ENCODE measurements around the gene RAB21. TPM values are rescaled to one million over a fixed set of nuclear protein-coding genes. Genes with fewer than 3 reads are reported as not detected.

Gene RAB21
- total and polyA plus RNA-seq, 2 of the 13 experiments (the other 11 are each of a cell fraction or from before 2014, with no cell fraction given): 4.4 to 50.9 TPM

DNA sequence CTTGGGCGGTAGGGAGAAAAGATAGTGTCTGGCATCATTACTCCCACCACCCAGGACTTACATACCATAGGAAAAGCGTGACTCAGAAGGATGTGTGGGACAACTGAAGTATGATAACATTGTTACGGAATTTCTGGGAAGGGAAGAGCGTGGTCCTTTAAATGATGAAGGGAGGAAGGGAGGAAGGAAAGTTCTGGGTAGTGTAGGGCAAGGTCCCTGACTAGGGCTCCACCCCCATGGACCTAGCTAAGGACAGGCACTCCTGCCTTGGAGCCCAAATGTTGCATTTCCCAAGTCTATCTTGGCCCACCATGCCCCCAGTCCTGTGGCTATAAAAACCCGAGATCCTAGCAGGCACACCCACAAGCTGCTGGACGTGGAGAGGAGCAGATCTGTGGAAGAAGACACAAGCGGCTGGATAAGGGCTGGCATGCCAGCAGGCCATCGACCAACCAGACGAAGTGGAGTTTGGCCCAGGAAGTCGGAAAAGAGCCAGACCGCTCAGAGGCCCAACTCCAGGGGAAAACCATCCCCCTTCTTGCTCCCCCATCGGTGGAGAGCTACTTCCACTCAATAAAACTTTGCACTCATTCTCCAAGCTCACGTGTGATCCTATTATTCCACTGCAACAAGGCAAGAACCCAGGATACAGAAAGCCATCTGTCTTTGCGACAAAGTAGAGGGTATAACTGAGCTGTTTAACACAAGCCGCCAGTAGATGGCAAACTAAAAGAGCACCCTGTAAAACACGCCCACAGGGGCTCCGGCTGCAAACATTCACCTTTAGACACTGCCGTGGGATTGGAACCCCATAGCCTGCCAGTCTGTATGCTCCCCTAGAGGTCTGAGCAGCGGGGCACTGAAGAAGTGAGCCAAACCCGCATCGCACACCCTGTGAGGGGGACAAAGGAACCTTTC lies 23.0 kb upstream of the RAB21 start (continued):
- TF ChIP-seq, protein P1, sequence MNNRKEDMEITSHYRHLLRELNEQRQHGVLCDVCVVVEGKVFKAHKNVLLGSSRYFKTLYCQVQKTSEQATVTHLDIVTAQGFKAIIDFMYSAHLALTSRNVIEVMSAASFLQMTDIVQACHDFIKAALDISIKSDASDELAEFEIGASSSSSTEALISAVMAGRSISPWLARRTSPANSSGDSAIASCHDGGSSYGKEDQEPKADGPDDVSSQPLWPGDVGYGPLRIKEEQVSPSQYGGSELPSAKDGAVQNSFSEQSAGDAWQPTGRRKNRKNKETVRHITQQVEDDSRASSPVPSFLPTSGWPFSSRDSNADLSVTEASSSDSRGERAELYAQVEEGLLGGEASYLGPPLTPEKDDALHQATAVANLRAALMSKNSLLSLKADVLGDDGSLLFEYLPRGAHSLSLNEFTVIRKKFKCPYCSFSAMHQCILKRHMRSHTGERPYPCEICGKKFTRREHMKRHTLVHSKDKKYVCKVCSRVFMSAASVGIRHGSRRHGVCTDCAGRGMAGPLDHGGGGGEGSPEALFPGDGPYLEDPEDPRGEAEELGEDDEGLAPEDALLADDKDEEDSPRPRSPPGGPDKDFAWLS (CRISPR knock-in tag; IDR thresholded peaks at IDR 0.05; ENCODE audit: borderline replicate concordance): no peak
- TF ChIP-seq ZNF44 (CRISPR knock-in tag; IDR thresholded peaks at IDR 0.05) (no peak), SP1 (IDR thresholded peaks at IDR 0.05) (no peak), SP1 (CRISPR knock-in tag; IDR thresholded peaks at IDR 0.05) (0 out of 2 replicates have a peak, but pooled peaks have one; percentile 10), PTBP1 (IDR thresholded peaks at IDR 0.05; ENCODE audit: low read depth, low read length, poor library complexity, severe bottlenecking) (no peak), ZNF30 (CRISPR knock-in tag; IDR thresholded peaks at IDR 0.05) (no peak), ZSCAN29 (CRISPR knock-in tag; conservative IDR thresholded peaks at IDR 0.05) (0 out of 2 replicates have a peak, but pooled peaks have one; percentile 52), NFIC (IDR thresholded peaks at IDR 0.05; ENCODE audit: low read length) (no peak), PBX2 (CRISPR knock-in tag; IDR thresholded peaks at IDR 0.05) (no peak), XRCC5 (optimal IDR thresholded peaks at IDR 0.05; ENCODE audit: low read length) (peak; percentile 73), ZNF383 (CRISPR knock-in tag; IDR thresholded peaks at IDR 0.05; ENCODE audit: borderline replicate concordance) (no peak), ZNF780A (CRISPR knock-in tag; IDR thresholded peaks at IDR 0.05) (no peak), NFE2 (CRISPR knock-in tag; IDR thresholded peaks at IDR 0.05) (no peak), KMT2A (CRISPR knock-in tag; IDR thresholded peaks at IDR 0.05) (0 out of 2 replicates have a peak, but pooled peaks have one; percentile 49), ZNF687 (CRISPR knock-in tag; IDR thresholded peaks at IDR 0.05) (peak; percentile 87), ARID3A (IDR thresholded peaks at IDR 0.05; ENCODE audit: low read depth, low read length) (no peak; the same call in 1 of the 2 replicates)
- TF ChIP-seq, protein P2, sequence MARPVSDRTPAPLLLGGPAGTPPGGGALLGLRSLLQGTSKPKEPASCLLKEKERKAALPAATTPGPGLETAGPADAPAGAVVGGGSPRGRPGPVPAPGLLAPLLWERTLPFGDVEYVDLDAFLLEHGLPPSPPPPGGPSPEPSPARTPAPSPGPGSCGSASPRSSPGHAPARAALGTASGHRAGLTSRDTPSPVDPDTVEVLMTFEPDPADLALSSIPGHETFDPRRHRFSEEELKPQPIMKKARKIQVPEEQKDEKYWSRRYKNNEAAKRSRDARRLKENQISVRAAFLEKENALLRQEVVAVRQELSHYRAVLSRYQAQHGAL (CRISPR knock-in tag; IDR thresholded peaks at IDR 0.05; ENCODE audit: not compliant biosample characterization): no peak

Data from HepG2 (cell line).